Adrenal gland (tissue), 19 donors: ENCODE results near the gene CLUH. TPM values are rescaled to one million over a fixed set of nuclear protein-coding genes. Genes with fewer than 3 reads are reported as not detected.

ENCODE experiments used
- DNase-seq, 7 donors: peaks; one replicate each; pipeline ENCODE4 v3.0.0-alpha.2; 2019 to 2020
- H3K27ac ChIP-seq, 5 donors: fragments of 200-600 bp; sonication (generic) in 4 of 5; 1 replicate in 3 of 5; 2 replicates in 2 of 5; pipeline versions ENCODE4 v1.5.1 to v1.8.0; 2016 to 2020; ENCODE audit warnings: mild to moderate bottlenecking in 1 of 5
- H3K27me3 ChIP-seq: fragments of 200-600 bp; 2 replicates; pipeline ENCODE4 v1.8.0; 2021
- H3K36me3 ChIP-seq, 2 donors: fragments of 200-600 bp; replicated peaks in 1 of 2; 1 replicate in 1 of 2; 2 replicates in 1 of 2; pipeline versions ENCODE4 v1.5.1 to v1.8.0; 2018 to 2022
- H3K4me1 ChIP-seq, 2 donors: fragments of 200-600 bp; replicated peaks in 1 of 2; 1 replicate in 1 of 2; 2 replicates in 1 of 2; pipeline versions ENCODE4 v1.5.1 to v1.8.0; 2018 to 2021
- H3K4me3 ChIP-seq, 4 donors: fragments of 200-600 bp; sonication (generic) in 3 of 4; one replicate each; pipeline ENCODE4 v1.5.1; 2016 to 2018
- H3K9me3 ChIP-seq, 3 donors: fragments of 200-600 bp; sonication (generic) in 1 of 3; replicated peaks in 1 of 3; 1 replicate in 2 of 3; 2 replicates in 1 of 3; pipeline versions ENCODE4 v1.5.1 to v1.8.0; 2016 to 2021
- POLR2A ChIP-seq, 2 donors: fragments of 450-650 bp; IDR thresholded peaks; one replicate each; pipeline ENCODE4 v1.6.1; 2017; ENCODE audit warnings: antibody characterized with exemption in 2 of 2, mild to moderate bottlenecking in 2 of 2, moderate library complexity in 1 of 2
- WGBS, 4 donors: extraction: QIAGEN DNeasy Blood & Tissue Kit in 2 of 4; methylation state at CpG; one replicate each; pipeline versions ENCODE4 v1.1.5 to v1.1.7; 2013 to 2017; 5-methylcytosine and 5-hydroxymethylcytosine counted together
- intact Hi-C, 2 donors: fragments of 100-400 bp; cut with DNase I; formaldehyde crosslinking; loops; one replicate each; pipeline versions ENCODE4 v1.14.1 to v1.15.0; 2022 to 2023
- long read RNA-seq, 10 donors: library from polyadenylated mRNA in 3 of 10; unstranded in 2 of 10; stranded (forward) in 1 of 10; transcript quantifications; one replicate each; pipeline ENCODE4 v2.0.0 and lab custom pipeline, GENCODE V29; 2021 to 2026
- polyA plus RNA-seq, 3 donors: library from polyadenylated mRNA; stranded (reverse); fragments of 200-250 nt in 2 of 3; fragments of 350-450 nt in 1 of 3; fragmentation: Illumina TruSeq in 1 of 3; extraction: RNeasy Lipid Tissue Mini Kit (QIAGEN cat#74804) in 1 of 3; gene quantifications; one replicate each; pipeline ENCODE4 v1.2.3, GENCODE V29; 2013 to 2014
- total RNA-seq, 9 donors: library from RNA; depleted of rRNA in 4 of 9; stranded (reverse); fragments of >200 nt in 4 of 9; fragments of 120-200 nt in 1 of 9; fragmentation: NEBNext Ultra II Directional in 1 of 9; extraction: Animal tissue kit (Norgen Biotek cat#: 25700) in 1 of 9; gene quantifications; one replicate each; pipeline versions ENCODE4 v1.1.0 to v1.2.4, GENCODE V29; 2013 to 2023
- TF ChIP-seq, protein P1 (sequence below), 6 experiments: fragments of 450-650 bp in 4 of 6; fragments of 200-600 bp in 2 of 6; sonication (generic) in 1 of 6; IDR thresholded peaks; 1 replicate in 5 of 6; 2 replicates in 1 of 6; pipeline versions ENCODE4 v1.5.1 to v1.8.0; 2016 to 2021; ENCODE audit warnings: antibody characterized with exemption in 6 of 6, mild to moderate bottlenecking in 2 of 6, moderate library complexity in 1 of 6
- donor health status: healthy with polysubstance abuse.
- donor health status: Bipolar disorder and iron deficiency.
- donor health status: DM: yes; HTN: yes; CAD: no.
- donor health status: DM: no; HTN: no; CAD: no.
- donor health status: DM: no; HTN: no; CAD: no.
- donor health status: DM: yes; HTN: yes; CAD: no.

CLUH gene
- 100 to 1,000 TPM in 8 of 9 donors, 10 to 100 TPM in 1; 28.0 to 191 (median 127) TPM for total RNA-seq
- polyA plus RNA-seq = 100 to 1,000 TPM in 2 of 3 donors, 10 to 100 TPM in 1; 57.6 to 118 (median 109) TPM
- long read RNA-seq, donor 1 = 0 reads
- long read RNA-seq, donor 2, full-length matches to known transcripts = 1 of 72 reads
- long read RNA-seq, donor 2, partial matches to known transcripts = 71 of 72 reads
- long read RNA-seq, donor 2, other reads (novel, unspliced or antisense) = 0 of 72 reads
- long read RNA-seq, donor 3 = 0 reads
- long read RNA-seq, donor 4, partial matches to known transcripts = 14 of 15 reads
- long read RNA-seq, donor 4, other reads (novel, unspliced or antisense) = 1 of 15 reads
- long read RNA-seq, donor 5, full-length matches to known transcripts = 31 of 211 reads
- long read RNA-seq, donor 5, partial matches to known transcripts = 55 of 211 reads
- long read RNA-seq, donor 5, other reads (novel, unspliced or antisense) = 125 of 211 reads
- long read RNA-seq, donor 6, partial matches to known transcripts = 2 of 6 reads
- long read RNA-seq, donor 6, other reads (novel, unspliced or antisense) = 4 of 6 reads
- long read RNA-seq, donor 7 = 0 reads
- long read RNA-seq, donor 8, partial matches to known transcripts = 5 of 5 reads
- long read RNA-seq, donor 8, other reads (novel, unspliced or antisense) = 0 of 5 reads
- long read RNA-seq, donor 9 = 0 reads
- long read RNA-seq, donor 10 = 0 reads

GRCh38 chr17:2711608-2712299 lies at the start of gene CLUH:
TSS of gene CLUH (minus strand) at chr17:2711764. CDS start at chr17:2711661, 103 bp downstream.
- H3K27me3 ChIP-seq = no peaks in the 10 kb centered on the region
- intact Hi-C loops = no loop called here
- H3K4me3 ChIP-seq = peak within 1 kb of the TSS; percentile 62 to 86 (median 78)
- peak; percentile 94 to 98 for TF ChIP-seq POLR2A (IDR thresholded peaks at IDR 0.05)
- TF ChIP-seq, protein P1, sequence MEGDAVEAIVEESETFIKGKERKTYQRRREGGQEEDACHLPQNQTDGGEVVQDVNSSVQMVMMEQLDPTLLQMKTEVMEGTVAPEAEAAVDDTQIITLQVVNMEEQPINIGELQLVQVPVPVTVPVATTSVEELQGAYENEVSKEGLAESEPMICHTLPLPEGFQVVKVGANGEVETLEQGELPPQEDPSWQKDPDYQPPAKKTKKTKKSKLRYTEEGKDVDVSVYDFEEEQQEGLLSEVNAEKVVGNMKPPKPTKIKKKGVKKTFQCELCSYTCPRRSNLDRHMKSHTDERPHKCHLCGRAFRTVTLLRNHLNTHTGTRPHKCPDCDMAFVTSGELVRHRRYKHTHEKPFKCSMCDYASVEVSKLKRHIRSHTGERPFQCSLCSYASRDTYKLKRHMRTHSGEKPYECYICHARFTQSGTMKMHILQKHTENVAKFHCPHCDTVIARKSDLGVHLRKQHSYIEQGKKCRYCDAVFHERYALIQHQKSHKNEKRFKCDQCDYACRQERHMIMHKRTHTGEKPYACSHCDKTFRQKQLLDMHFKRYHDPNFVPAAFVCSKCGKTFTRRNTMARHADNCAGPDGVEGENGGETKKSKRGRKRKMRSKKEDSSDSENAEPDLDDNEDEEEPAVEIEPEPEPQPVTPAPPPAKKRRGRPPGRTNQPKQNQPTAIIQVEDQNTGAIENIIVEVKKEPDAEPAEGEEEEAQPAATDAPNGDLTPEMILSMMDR (IDR thresholded peaks at IDR 0.05) = no peak
- WGBS, 4 donors = 1% methylated on average over 33 to 76 of the region's 76 CpGs; no CpG with 5 or more reads in 1 of the 4 donors
- H3K9me3 ChIP-seq = no peaks in the 10 kb centered on the region
- H3K27ac ChIP-seq = peak within 1 kb of the TSS; percentile 47 to 96 (median 86)
- H3K4me1 ChIP-seq = peaks cover 43 to 51% of the 10 kb centered on the region in 2 donors
- DNase-seq = peak; percentile 96 to 98 (median 97)
- no peaks in the 10 kb centered on the region for H3K36me3 ChIP-seq

- Histone ChIP-seq H3K9me3 (no peaks in the 10 kb centered on the region), H3K4me3 (no peak overlapping the region), H3K27me3 (peaks cover 19% of the 10 kb centered on the region), H3K4me1 (no peaks in the 10 kb centered on the region), H3K27ac (no peak overlapping the region), H3K36me3 (no peaks in the 10 kb centered on the region)
- intact Hi-C loops = no loop called here
- 58 to 74% (median 73%) methylated on average over 4 of the region's 4 CpGs for WGBS, 4 donors
- DNase-seq = no peak
- no peak for TF ChIP-seq POLR2A (IDR thresholded peaks at IDR 0.05)
- TF ChIP-seq, protein P1 (IDR thresholded peaks at IDR 0.05) = no peak
These were observed 47.3 kb upstream of the CLUH start for GRCh38 chr17:2758870-2759269.

DNA sequence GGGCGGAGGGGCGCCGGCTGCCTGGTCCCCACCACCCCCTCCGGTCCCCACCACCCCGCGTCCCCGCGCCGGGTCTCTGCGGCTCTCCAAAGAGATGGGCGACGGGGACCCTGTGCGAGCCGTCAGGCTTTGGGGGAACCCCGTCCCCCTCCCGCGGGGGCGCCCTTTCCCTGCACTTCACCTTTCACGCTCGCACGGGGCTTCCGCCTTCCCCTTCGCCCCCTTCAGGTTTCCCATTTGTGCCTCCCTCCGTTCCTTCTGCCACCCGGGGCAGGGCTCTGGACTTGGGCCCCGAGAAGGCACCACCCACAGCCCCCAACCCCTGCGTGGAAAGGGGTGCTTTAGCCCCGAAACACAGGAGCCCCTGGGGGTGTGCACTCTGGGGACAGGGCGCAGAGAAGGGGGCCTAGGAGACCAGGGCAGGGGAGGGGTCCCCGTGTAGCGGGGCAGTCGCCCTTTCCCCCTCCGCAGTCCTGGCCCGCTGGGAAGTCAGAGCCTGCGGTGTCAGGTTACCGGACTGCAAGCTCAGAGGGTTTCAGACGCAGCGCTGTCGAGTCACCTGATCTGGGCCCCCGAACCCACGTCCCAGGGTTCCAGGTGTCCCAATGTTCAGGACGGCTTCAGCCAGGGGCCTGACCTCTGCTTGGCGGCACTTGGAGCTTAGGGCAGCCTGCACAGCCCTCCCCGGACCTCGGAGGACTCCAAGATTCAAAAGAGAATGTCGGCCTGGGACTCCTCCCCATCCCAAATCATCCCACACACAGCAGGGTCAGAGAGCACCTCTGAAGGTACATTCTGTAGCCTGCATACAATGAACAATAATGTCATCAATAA lies 44.5 kb upstream of the CLUH start:
- Histone ChIP-seq H3K27me3 (peaks cover 19% of the 10 kb centered on the region), H3K27ac (no peak overlapping the region), H3K9me3 (no peaks in the 10 kb centered on the region), H3K4me1 (no peaks in the 10 kb centered on the region), H3K4me3 (peak overlapping the region in 1 of 4 donors; percentile 39), H3K36me3 (no peaks in the 10 kb centered on the region)
- TF ChIP-seq, protein P1 (IDR thresholded peaks at IDR 0.05) = no peak
- no peak for TF ChIP-seq POLR2A (IDR thresholded peaks at IDR 0.05)
- intact Hi-C loops = no loop called here
- WGBS, 4 donors = 1 to 10% (median 4%) methylated on average over 13 to 41 of the region's 46 CpGs
- no peak for DNase-seq
